Measurements from ENCODE around the gene SCUBE3.

The SCUBE3 gene

GRCh38 chr6:35295521-35296315, 82.0 kb downstream of the SCUBE3 start:
- Histone ChIP-seq H3K27me3 (ENCODE audit: insufficient read depth, low read depth) (no peaks in the 10 kb centered on the region), H3K27ac (no peak overlapping the region), H3K4me1 (ENCODE audit: low read depth, poor library complexity, severe bottlenecking) (peaks cover 36% of the 10 kb centered on the region), H4K20me1 (ENCODE audit: insufficient read depth) (no peaks in the 10 kb centered on the region), H3K79me2 (ENCODE audit: insufficient read depth, low read depth) (peaks cover 30% of the 10 kb centered on the region), H3K36me3 (ENCODE audit: insufficient read depth) (no peaks in the 10 kb centered on the region), H3K9ac (no peak overlapping the region), H2AFZ (ENCODE audit: low read depth) (no peak overlapping the region), H3K4me3 (IDR thresholded peaks at IDR 0.05; ENCODE audit: insufficient read depth, low read depth, low read length) (no peak overlapping the region), H3K4me2 (no peak overlapping the region)
- TF ChIP-seq CTCF (conservative IDR thresholded peaks at IDR 0.05; ENCODE audit: low read depth, low read length), result no peak

GRCh38 chr6:35296931-35297600, 83.3 kb downstream of the SCUBE3 start:
- peak overlapping the region; percentile 95 for H3K4me2 ChIP-seq
- H3K4me1 ChIP-seq (ENCODE audit: low read depth, poor library complexity, severe bottlenecking), result peaks cover 49% of the 10 kb centered on the region
- H3K9ac ChIP-seq, result peak overlapping the region; percentile 75; the same call in 1 of the 2 replicates
- peak overlapping the region; percentile 55 for H2AFZ ChIP-seq (ENCODE audit: low read depth)
- H4K20me1 ChIP-seq (ENCODE audit: insufficient read depth), result no peaks in the 10 kb centered on the region
- H3K27me3 ChIP-seq (ENCODE audit: insufficient read depth, low read depth), result no peaks in the 10 kb centered on the region
- H3K36me3 ChIP-seq (ENCODE audit: insufficient read depth), result no peaks in the 10 kb centered on the region
- H3K27ac ChIP-seq, result peak overlapping the region; percentile 80
- no peak for TF ChIP-seq CTCF (conservative IDR thresholded peaks at IDR 0.05; ENCODE audit: low read depth, low read length)
- peaks cover 37% of the 10 kb centered on the region for H3K79me2 ChIP-seq (ENCODE audit: insufficient read depth, low read depth)
- no peak overlapping the region for H3K4me3 ChIP-seq (IDR thresholded peaks at IDR 0.05; ENCODE audit: insufficient read depth, low read depth, low read length)

- Histone ChIP-seq H3K9ac (peak within 1 kb of the TSS; percentile 75), H4K20me1 (ENCODE audit: insufficient read depth) (no peaks in the 10 kb centered on the region), H3K4me3 (IDR thresholded peaks at IDR 0.05; ENCODE audit: insufficient read depth, low read depth, low read length) (no peak within 1 kb of the TSS), H3K4me1 (ENCODE audit: low read depth, poor library complexity, severe bottlenecking) (peaks cover 56% of the 10 kb centered on the region), H2AFZ (ENCODE audit: low read depth) (peak within 1 kb of the TSS; percentile 55), H3K36me3 (ENCODE audit: insufficient read depth) (no peaks in the 10 kb centered on the region), H3K4me2 (peak within 1 kb of the TSS; percentile 95), H3K27me3 (ENCODE audit: insufficient read depth, low read depth) (no peaks in the 10 kb centered on the region), H3K27ac (peak within 1 kb of the TSS; percentile 80), H3K79me2 (ENCODE audit: insufficient read depth, low read depth) (peaks cover 37% of the 10 kb centered on the region)
- peak; percentile 66 for TF ChIP-seq CTCF (conservative IDR thresholded peaks at IDR 0.05; ENCODE audit: low read depth, low read length)
Observed at GRCh38 chr6:35297601-35298481, 84.1 kb downstream of the SCUBE3 start, which contains the start of gene DEF6. TSS of gene DEF6 (plus strand) at chr6:35297818. CDS start at chr6:35297857, 39 bp downstream.

GRCh38 chr6:35298625-35299140, 84.9 kb downstream of the SCUBE3 start:
- Histone ChIP-seq H4K20me1 (ENCODE audit: insufficient read depth) (no peaks in the 10 kb centered on the region), H3K9ac (peak overlapping the region; percentile 75), H3K4me2 (peak overlapping the region; percentile 95), H3K4me3 (IDR thresholded peaks at IDR 0.05; ENCODE audit: insufficient read depth, low read depth, low read length) (no peak overlapping the region), H3K79me2 (ENCODE audit: insufficient read depth, low read depth) (peaks cover 44% of the 10 kb centered on the region), H3K27ac (peak overlapping the region; percentile 80; the same call in 1 of the 2 replicates), H2AFZ (ENCODE audit: low read depth) (no peak overlapping the region), H3K36me3 (ENCODE audit: insufficient read depth) (no peaks in the 10 kb centered on the region), H3K27me3 (ENCODE audit: insufficient read depth, low read depth) (no peaks in the 10 kb centered on the region), H3K4me1 (ENCODE audit: low read depth, poor library complexity, severe bottlenecking) (peaks cover 64% of the 10 kb centered on the region)
- no peak for TF ChIP-seq CTCF (conservative IDR thresholded peaks at IDR 0.05; ENCODE audit: low read depth, low read length)

Data from KMS-11 (cell line).